GM19239 (cell line): ENCODE data around the gene TOMM20L.
A peak's percentile ranks its signal among the peaks of the same experiment; 100 is the strongest.
"Not testable (repeated sequence)": the region's sequence is repeated elsewhere in the genome, so short reads cannot be mapped to it uniquely, and the experiment has no call there.

Experiments
- DNase-seq: peaks from one replicate; pipeline ENCODE4 v3.0.0; 2011; ENCODE audit warnings: low spot score; ENCODE audit not compliant: insufficient read length
- FAIRE-seq: peaks from 2 replicates; lab custom pipeline; 2011; peaks lifted over from hg19 to GRCh38; lab: Jason Lieb, UNC

The TOMM20L gene

DNA sequence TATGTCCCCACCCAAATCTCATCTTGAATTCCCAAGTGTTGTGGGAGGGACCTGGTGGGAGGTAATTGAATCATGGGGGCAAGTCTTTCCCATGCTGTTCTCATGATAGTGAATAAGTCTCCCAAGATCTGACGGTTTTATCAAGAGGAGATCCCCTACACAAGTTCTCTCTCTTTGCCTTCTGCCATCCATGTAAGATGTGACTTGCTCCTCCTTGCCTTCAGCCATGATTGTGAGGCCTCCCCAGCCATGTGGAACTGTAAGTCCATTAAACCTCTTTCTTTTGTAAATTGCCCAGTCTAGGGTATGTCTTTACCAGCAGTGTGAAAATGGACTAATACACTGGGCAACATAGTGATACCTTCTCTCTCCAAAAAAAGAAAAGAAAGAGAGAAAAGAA lies 21.2 kb downstream of the TOMM20L start:
- FAIRE-seq, DNase-seq: not testable (repeated sequence)

DNA sequence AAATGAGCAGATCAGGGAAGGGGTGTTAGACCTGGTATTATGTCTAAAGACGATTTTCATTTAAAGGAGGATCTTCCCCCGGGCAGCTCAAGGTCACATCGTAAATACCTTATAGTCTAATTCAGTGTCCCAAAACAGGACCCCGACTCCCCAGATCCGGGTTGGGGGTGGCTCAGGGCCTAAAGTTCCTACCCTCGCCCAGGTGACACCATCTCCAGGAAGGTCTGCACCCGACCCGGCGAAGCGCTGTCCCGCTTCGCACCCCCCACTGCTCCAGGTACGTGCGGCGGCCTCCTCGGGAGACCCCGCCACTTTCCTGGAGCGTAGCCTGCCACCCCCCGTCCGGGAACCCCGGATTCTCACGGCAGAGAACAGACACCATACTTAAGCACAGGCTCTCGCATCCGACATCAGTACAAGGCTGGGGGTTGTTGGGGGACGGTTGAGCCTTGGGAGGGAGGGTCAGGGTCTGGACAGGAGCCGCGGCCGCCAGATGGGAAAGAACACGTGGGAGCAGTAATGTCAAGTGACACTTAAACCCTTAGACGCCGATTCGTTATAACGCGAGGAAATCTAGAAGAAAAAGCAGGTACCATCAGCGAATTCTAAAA lies 31.0 kb downstream of the TOMM20L start:
- DNase-seq: peak; percentile 12

DNA sequence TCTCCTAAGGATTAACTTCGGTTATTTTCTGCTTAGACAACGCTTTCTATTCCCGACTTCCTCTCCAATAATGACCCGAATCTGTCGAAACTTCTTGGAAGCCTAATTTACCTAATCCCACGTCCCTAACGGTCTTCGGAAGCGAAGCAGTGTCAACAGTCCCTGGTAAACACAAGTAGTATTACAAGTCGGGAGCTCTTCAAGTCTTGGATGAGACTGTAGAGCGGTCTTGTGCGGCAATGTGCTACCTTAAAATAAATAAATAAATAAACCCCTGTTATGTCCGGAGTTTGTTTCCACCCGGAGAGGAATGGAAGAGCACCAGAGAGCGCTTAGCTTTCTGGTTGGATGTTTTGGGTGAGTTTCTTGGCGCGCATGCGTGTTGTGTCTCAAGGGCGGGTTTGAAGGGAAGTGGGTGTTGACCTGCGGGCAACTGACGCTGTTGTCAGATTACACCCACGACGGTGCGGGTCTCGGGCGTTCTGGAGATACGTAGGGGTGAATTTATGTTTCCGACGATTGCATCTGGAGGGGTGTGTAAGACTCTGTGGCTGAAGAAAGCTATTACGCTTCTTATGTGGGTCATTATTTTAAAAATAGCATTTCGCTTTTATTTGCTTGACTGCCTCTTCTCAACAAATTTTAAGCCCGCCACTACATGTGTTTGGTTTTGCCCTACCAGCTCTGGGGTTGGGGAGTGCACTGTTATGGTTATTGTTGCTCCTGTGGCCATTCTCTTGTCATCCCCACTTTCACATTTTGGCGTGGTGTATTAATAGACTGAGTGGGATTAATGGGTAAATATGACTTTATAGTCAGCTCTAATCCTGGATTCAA lies 31.8 kb downstream of the TOMM20L start, which contains the start of the genes KIAA0586 and TIMM9:
Gene KIAA0586, plus strand, starts transcription at position 439 of the 837 bp plus-strand sequence. CDS start 546 bp downstream, outside the sequence.
Gene TIMM9, minus strand, starts transcription at position 251 of the 837 bp plus-strand sequence. CDS start 15,586 bp downstream, outside the sequence.
- FAIRE-seq: peak; percentile 93

More for the DNA sequence above, 31.0 kb downstream of the TOMM20L start:
- no peak for FAIRE-seq

DNA sequence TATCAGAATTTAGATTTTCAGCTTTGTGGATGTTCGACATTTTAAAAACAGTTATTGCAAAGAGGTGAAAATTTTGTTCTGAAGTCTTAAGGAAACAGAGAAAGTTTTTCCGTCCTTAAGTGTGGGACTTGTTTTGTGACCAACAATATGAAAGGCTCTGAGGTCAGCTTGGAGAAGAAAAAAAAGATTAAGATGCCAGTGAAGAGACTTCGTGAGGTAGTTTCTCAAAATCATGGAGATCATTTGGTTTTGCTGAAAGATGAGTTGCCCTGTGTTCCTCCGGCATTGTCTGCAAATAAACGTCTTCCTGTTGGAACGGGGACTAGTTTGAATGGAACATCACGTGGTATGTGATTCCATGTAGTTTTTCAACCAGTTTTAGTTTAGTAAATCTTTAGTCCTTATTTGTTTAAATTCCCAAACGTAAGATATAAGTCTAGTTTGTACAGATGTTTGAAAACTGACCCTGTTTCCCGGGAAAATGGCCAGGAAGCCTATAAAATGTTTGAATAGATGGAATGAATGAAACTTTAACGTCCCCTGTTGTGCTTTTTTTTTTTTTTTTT lies 32.5 kb downstream of the TOMM20L start:
- FAIRE-seq (peak; percentile 52), DNase-seq (no peak)

More for the DNA sequence above, 31.8 kb downstream of the TOMM20L start, which contains the start of the genes KIAA0586 and TIMM9:
- DNase-seq: peak; percentile 62

DNA sequence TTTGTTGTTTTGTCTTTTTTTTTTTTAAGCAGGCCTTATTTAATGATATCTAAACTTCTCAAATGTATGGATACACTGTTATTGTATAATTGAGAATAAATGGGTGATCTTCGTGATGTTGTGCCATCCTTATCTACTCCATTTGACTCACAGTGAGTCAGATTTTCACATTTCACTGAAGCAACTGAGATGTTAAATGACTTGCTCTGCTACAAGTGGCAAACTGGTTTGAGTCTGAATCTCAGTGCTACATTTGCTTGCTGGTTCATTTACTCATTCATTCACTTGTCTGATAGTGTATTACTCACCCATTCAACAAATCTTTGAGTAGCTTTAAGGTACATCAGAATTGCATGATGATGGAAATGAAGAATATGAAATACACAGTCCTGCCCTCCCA lies 34.4 kb downstream of the TOMM20L start:
- DNase-seq (no peak), FAIRE-seq (peak; percentile 35)

DNA sequence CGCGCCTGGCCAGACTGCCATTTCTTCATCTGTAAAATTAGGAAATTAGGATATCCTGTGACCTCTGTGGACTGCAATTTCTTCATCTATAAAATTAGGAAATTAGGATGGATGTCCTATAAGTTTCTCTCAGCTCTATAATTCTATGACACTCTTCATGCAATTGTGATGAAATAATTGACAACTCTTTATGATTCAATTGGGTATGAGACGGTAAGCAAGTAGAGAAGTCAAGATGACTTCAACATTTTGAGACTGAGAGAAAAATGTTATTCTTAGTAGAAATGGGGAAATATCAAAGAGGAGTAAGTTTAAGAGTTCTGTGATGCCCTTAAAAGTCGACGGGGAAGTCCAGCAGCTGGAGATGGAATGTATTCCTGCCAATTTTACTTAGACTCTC lies 43.7 kb downstream of the TOMM20L start:
- no peak for FAIRE-seq
- no peak for DNase-seq

DNA sequence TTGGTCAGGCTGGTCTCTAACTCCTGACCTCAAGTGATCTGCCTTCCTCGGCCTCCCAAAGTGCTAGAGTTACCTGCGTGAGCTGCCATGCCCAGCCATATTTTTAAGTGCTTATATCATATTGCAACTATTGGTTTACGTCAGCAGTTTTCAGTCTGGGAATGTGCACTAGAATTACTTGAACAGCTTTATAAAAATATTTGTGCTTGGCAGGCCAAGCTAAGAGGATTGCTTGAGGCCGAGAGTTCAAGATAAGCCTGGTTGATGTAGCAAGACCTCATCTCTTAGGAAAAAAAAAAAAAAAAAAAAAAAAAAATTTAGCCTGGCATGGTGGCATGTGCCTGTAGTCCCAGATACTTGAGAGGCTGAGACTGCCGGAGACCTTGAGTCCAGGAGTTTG lies 48.9 kb downstream of the TOMM20L start:
- no peak for DNase-seq
- FAIRE-seq: no peak

DNA sequence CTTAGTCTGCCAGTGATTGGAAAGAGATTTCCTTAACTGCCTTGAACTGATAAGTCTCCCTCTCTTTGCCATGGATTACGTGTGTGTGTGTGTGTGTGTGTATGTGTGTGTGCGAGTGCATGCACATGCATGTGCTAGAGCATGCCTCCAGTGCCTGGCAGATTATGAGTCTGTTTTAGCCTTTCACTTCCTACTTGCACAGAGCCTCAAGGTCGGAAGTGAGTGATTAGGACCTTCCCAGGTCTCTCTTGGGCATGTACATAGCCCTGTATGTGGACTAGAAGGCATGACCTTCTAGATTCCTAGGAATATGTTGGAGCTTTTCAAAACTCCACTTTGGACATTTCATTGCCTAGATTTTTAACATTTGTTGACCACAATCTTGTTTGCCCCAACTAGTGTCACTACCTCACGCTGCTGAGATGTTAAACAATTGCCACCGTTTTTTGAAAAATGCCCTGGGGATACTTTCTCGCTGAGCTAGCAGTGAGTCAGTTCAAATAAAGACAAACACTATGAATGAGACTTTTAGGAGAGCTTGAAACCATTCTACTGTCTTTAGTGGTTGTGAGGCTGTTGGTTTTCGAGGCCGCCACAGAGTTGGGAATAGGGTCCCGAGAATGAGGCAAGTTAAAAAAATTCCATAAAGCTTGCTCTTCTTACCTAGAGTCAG lies 60.0 kb downstream of the TOMM20L start:
- FAIRE-seq: no peak
- no peak for DNase-seq
